ENCODE results near the gene RDH5. TPM values are rescaled to one million over a fixed set of nuclear protein-coding genes. Genes with fewer than 3 reads are reported as not detected.

The RDH5 gene
- total RNA-seq, 3 donors from 2014 or later, result 18.9 to 90.9 (median 21.6) TPM

GRCh38 chr12:55719371-55719770, 822 bp upstream of the RDH5 start:
- intact Hi-C loops (cut with DNase I; ENCODE audit: low total_unique reads), result no loop called here
- TF ChIP-seq CTCF (IDR thresholded peaks at IDR 0.05), result no peak
- TF ChIP-seq POLR2A (IDR thresholded peaks at IDR 0.05), result no peak
- TF ChIP-seq POLR2AphosphoS5 (IDR thresholded peaks at IDR 0.05), result no peak
- H3K27me3 ChIP-seq, result no peaks in the 10 kb centered on the region
- H3K36me3 ChIP-seq, result no peaks in the 10 kb centered on the region
- H3K4me1 ChIP-seq, result peaks cover 16 to 24% of the 10 kb centered on the region in 2 donors
- no peaks in the 10 kb centered on the region for H3K9me3 ChIP-seq
- H3K27ac ChIP-seq, result peak overlapping the region; percentile 96 to 97
- H3K4me3 ChIP-seq, result no peak overlapping the region
- DNase-seq (ENCODE audit: low spot score in 2 of 2), result no peak

- intact Hi-C loops (cut with DNase I; ENCODE audit: low total_unique reads), result no loop called here
These were observed 776 bp downstream of the RDH5 start for GRCh38 chr12:55720894-55721444.

GRCh38 chr12:55721601-55722213, 1.5 kb downstream of the RDH5 start:
- peaks cover 16 to 24% of the 10 kb centered on the region in 2 donors for H3K4me1 ChIP-seq

More at GRCh38 chr12:55720894-55721444, 776 bp downstream of the RDH5 start:
- no peaks in the 10 kb centered on the region for H3K27me3 ChIP-seq
- H3K9me3 ChIP-seq, result no peaks in the 10 kb centered on the region
- peak overlapping the region; percentile 61 to 76 for H3K27ac ChIP-seq
- DNase-seq (ENCODE audit: low spot score in 2 of 2), result peak in 1 of 2 donors; percentile 69
- H3K4me3 ChIP-seq, result no peak overlapping the region
- no peaks in the 10 kb centered on the region for H3K36me3 ChIP-seq
- no peak for TF ChIP-seq POLR2AphosphoS5 (IDR thresholded peaks at IDR 0.05)
- TF ChIP-seq CTCF (IDR thresholded peaks at IDR 0.05), result peak in 2 of 3 donors; percentile 30 to 47
- H3K4me1 ChIP-seq, result peaks cover 16 to 24% of the 10 kb centered on the region in 2 donors

DNA sequence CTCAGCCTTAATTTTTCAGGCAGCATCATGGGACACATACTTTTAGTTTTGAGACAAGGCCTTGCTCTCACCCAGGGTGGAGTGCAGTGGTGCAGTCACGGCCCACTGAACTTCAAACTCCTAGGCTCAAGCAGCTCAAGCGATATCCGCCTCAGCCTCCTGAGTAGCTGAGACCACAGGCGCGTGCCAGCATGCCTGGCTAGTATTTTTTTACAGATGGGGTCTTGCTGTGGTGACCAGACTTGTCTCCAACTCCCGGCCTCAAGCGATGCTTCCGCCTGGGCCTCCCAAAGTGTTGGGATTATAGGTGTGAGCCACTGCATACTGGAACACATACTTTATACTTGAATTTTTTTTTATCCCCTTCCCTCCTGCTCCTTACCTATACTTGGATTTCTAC, 2.8 kb downstream of the RDH5 start:
- TF ChIP-seq POLR2AphosphoS5 (IDR thresholded peaks at IDR 0.05) (no peak), CTCF (IDR thresholded peaks at IDR 0.05) (no peak), POLR2A (IDR thresholded peaks at IDR 0.05) (no peak)
- Histone ChIP-seq H3K4me3 (no peak overlapping the region), H3K36me3 (no peaks in the 10 kb centered on the region), H3K27ac (peak overlapping the region in 1 of 2 donors; percentile 30), H3K9me3 (no peaks in the 10 kb centered on the region), H3K4me1 (peaks cover 18 to 24% of the 10 kb centered on the region in 2 donors), H3K27me3 (no peaks in the 10 kb centered on the region)
- DNase-seq (ENCODE audit: low spot score in 2 of 2), result peak in 1 of 2 donors; percentile 49
- intact Hi-C loops (cut with DNase I; ENCODE audit: low total_unique reads), result no loop called here

More at GRCh38 chr12:55721601-55722213, 1.5 kb downstream of the RDH5 start:
- Histone ChIP-seq H3K9me3 (no peaks in the 10 kb centered on the region), H3K4me3 (no peak overlapping the region), H3K36me3 (no peaks in the 10 kb centered on the region), H3K27ac (peak overlapping the region; percentile 61 to 76), H3K27me3 (no peaks in the 10 kb centered on the region)
- no peak for DNase-seq (ENCODE audit: low spot score in 2 of 2)
- intact Hi-C loops (cut with DNase I; ENCODE audit: low total_unique reads), result no loop called here
- TF ChIP-seq CTCF (IDR thresholded peaks at IDR 0.05) (no peak), POLR2A (IDR thresholded peaks at IDR 0.05) (no peak), POLR2AphosphoS5 (IDR thresholded peaks at IDR 0.05) (no peak)

- peaks cover 13 to 23% of the 10 kb centered on the region in 2 donors for H3K4me1 ChIP-seq
- TF ChIP-seq POLR2A (IDR thresholded peaks at IDR 0.05) (no peak), POLR2AphosphoS5 (IDR thresholded peaks at IDR 0.05) (no peak), CTCF (IDR thresholded peaks at IDR 0.05) (no peak)
- H3K4me3 ChIP-seq, result no peak overlapping the region
- no peaks in the 10 kb centered on the region for H3K27me3 ChIP-seq
- intact Hi-C loops (cut with DNase I; ENCODE audit: low total_unique reads), result no loop called here
- no peaks in the 10 kb centered on the region for H3K36me3 ChIP-seq
- peak in 1 of 2 donors; percentile 43 for DNase-seq (ENCODE audit: low spot score in 2 of 2)
- no peaks in the 10 kb centered on the region for H3K9me3 ChIP-seq
- H3K27ac ChIP-seq, result peak overlapping the region; percentile 30 to 61
These were observed 3.5 kb downstream of the RDH5 start for GRCh38 chr12:55723516-55724225.
